ENCODE results near the gene TCFL5.

The TCFL5 gene

DNA sequence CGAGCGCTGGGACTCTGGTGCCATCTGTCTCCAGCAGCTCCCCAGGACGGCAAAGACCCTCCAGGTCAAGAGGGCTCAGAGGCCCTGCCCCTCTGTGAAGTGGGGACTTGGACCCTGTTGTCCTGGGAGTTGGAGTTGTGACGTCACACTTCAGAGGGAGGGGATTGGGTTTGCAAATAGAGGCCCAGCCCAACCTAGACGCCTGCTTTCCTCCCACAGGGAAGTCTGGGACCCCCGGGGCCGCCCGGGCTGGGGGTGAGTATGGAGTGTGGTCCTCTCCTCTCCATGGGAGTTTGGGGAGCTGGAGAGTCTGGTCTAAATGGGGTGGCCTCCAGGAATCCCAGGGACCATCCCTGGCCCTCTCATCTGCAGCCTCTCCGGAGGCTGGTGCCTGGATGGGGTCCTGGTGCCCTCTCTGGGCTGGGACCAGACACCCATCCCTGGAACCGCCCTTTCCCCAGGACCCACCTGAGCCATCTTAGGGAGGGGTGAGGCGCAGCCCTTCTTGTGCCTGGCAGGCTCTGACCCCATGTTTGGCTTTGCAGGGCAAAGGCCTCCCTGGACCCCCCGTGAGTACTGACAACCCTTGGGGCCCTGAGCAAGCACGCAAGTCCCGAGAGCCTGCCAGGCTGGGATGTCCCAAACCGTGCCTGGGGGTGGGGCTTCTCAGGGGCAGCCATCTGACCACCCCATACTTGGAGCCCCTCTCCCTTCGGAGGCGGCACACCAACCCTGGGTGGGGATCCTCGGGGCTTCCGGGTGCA, 40.5 kb downstream of the TCFL5 start:
- DNase-seq: no peak

- no peak for DNase-seq
These were observed 41.2 kb downstream of the TCFL5 start for GRCh38 chr20:62820208-62820961.

GRCh38 chr20:62819494-62820174, 42.0 kb downstream of the TCFL5 start:
- no peak for DNase-seq

DNA sequence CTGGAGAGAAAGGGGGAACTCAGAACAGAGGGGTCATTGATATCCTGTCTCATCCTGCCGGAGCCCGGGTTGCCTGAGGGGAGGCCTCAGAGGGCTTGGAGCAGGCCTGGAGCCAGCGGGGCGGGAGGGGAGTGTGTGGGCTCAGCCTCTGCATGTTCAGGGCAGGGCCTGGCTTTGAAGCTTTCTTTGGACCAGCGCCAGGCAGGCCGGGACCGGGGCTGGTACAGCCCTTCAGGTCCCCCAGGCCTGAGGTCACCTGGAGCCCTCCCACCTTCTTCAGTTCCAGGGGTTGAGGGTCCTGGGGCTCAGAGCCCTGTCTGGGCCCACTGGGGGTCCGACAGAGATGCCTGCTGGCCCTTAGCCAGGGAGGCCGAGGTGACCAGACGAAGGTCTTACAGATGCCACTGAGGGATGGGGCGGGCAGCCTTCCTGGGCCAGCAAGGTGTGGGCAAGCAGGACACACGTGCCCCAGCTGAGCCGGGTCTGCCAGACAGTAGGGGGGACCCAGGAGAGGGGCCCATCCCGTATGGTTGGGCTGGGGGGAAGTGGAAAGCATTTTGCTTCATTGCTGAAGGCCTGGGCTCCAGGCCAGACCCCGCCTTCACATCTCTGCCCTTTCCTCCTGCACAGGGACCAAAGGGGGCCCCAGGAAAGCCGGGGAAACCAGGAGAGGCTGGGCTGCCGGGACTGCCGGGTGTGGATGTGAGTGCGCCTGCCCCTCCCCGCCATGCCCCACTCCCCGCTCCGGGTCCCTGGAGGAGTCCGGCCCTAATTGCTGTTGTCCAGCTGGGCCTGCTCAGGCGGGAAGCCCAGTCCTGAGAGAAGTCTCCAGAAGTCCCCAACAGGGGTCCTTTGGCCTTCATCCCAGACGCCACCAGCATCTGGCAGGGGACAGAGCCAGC, 42.8 kb downstream of the TCFL5 start:
- no peak for DNase-seq

DNA sequence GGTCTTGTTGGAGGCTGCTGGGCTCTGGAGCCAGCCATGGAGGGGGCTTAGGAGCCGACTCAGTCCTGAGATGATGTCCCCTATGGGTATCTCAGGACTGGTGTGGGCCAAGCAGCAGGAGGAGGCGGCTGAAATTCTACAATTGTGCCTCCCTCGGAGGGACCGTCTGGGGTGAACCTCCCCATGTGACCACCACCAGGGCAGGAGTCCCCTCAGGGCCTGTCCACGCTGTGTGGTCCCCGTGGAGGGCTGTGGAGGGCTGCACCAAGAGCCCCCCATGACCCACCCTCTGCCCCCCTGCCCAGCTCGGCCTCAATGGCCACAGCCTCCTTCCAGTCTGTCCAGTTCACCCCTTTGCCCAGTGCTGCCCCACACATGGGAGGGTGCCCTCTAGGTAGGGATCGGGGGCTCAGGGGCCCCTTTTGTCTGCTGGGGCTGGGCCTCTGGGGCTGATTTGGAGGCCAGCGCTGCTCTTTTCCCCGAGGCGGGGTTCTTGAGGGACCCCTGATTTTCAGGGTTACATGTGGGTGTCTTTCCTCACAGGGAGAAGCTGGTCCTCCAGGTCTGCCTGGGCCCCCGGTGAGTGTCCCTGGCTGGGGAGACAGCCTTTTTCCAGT, 43.5 kb downstream of the TCFL5 start:
- no peak for DNase-seq

GRCh38 chr20:62816884-62817873, 44.4 kb downstream of the TCFL5 start, which contains the start of gene COL9A3:
Gene COL9A3, plus strand, starts transcription at chr20:62817050. Its CDS starts 15 bp downstream, at chr20:62817065.
- no peak for DNase-seq

DNA sequence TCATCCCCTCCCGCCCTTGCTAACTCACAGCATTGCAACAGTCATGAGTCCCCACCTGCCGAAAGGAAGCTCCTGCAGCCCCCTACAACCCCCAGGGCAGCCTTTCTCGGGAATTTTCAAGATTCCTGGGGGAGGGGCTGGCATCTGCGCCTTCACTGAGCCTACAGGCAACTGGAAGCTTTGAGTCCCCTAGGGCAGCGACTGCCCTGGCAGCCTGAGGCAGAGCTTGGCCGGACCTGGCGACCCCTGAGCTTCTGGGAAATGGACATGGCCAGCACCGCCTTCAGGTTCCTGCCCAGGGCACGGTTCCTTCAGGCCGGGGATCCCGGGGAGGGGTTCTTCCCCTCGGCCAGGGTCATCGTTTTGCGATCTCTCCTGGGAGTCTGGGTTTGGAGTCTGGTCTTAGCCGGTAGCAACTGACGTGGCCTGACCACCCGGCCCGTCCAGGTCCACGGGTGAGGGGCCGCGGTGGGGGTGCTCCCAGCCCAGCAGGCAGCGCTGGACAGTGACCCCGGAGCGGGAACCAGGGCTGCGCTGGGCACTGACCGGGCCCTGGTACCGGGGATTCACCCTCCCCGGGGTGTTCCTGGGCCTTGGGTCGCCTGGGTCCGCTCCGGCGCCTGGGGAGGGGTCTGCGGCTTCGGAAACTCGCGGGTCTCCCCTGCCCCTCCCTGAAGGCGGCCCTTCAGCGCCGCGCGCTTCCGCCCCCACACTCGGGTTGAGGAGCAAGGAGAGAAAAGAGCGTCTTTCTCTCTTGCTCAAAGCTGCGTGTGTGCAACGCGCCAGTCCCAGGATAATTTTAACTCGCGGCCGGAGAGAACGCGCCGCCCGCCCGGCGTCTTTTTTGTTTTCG, 45.4 kb downstream of the TCFL5 start:
- no peak for DNase-seq

GRCh38 chr20:62815066-62815991, 46.3 kb downstream of the TCFL5 start:
- no peak for DNase-seq

DNA sequence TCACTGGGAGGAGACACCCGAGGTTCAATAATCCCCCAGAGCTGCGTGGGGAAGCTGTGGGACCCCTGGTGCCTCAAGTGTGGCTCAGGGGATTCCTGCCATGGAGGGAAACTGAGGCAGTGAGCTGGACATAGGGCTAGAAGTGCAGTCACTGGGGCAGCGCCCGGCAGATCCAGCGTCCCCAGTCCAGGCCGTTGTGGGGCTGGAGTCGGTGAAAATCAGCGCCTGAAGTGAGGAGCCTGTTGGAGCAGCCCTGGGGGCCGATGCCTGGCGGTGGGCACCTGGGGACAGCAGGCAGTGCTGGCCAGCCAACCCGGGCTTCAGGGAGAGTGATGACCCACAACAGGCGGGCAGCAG, 46.9 kb downstream of the TCFL5 start:
- no peak for DNase-seq

- DNase-seq: no peak
These were observed 47.4 kb downstream of the TCFL5 start for GRCh38 chr20:62814060-62814708.

GRCh38 chr20:62813588-62813987, 48.0 kb downstream of the TCFL5 start:
- DNase-seq: no peak

DNA sequence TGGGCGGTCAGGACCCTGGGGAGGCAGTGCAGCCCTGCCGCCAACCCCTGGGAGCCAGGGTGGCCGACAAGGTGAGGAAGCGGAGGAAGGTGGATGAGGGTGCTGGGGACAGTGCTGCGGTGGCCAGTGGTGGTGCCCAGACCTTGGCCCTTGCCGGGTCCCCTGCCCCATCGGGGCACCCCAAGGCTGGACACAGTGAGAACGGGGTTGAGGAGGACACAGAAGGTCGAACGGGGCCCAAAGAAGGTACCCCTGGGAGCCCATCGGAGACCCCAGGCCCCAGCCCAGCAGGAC, 48.8 kb downstream of the TCFL5 start:
- DNase-seq: no peak

DNA sequence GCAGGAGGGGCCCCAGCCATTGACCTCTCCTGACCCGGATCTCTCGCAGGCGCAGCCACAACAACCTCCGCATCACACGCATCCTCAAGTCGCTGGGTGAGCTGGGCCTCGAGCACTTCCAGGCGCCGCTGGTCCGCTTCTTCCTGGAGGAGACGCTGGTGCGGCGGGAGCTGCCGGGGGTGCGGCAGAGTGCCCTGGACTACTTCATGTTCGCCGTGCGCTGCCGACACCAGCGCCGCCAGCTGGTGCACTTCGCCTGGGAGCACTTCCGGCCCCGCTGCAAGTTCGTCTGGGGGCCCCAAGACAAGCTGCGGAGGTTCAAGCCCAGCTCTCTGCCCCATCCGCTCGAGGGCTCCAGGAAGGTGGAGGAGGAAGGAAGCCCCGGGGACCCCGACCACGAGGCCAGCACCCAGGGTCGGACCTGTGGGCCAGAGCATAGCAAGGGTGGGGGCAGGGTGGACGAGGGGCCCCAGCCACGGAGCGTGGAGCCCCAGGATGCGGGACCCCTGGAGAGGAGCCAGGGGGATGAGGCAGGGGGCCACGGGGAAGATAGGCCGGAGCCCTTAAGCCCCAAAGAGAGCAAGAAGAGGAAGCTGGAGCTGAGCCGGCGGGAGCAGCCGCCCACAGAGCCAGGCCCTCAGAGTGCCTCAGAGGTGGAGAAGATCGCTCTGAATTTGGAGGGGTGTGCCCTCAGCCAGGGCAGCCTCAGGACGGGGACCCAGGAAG, 49.3 kb downstream of the TCFL5 start:
- no peak for DNase-seq

DNA sequence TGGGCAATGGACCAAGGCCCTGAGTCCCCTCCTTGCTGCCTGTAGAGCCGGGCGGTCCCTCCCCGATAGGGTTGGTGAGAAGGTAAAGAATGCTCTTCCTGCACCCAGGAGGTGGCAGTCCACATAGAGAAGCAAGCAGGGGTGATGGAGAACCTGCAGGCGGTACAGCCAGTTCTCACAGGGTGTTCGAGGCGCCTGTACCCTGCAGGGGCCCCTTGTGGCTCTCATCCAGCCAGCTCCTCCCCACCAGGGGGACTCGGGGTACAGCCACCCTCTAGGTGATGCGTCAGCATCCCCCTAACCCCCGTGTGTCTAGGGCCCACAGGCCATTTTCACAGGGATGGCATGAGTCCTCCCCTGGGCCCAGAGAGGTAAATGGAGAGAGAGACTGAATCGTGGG, 49.9 kb downstream of the TCFL5 start:
- no peak for DNase-seq

GRCh38 chr20:62811320-62811719, 50.3 kb downstream of the TCFL5 start:
- DNase-seq: no peak

GRCh38 chr20:62809530-62810428, 51.8 kb downstream of the TCFL5 start:
- no peak for DNase-seq
